Fibroblast of skin of scalp (primary cell): ENCODE results near the gene KCNQ1.

Source experiments
- DNase-seq: peaks from one replicate; pipeline ENCODE4 v3.0.0-alpha.2; 2013

KCNQ1 gene

GRCh38 chr11:2898366-2899079 is 453.7 kb downstream of the KCNQ1 start:
- peak; percentile 84 for DNase-seq
